SK-N-SH treated with all-trans-retinoic acid at 6 μM for 48 hours (cell line): ENCODE data around the gene OR52A5.
"Not testable (repeated sequence)": the region's sequence is repeated elsewhere in the genome, so short reads cannot be mapped to it uniquely, and the experiment has no call there.

Source experiments
- ATAC-seq: fragments of 200-7000 bp; cut with Tn5 transposase; 3 replicates; pipeline ENCODE4 v1.9.1; 2020; ENCODE audit warnings: mild to moderate bottlenecking, moderate library complexity
- ARNTL ChIP-seq: fragments of 450-650 bp; formaldehyde crosslinking; IDR thresholded peaks from 2 replicates; pipeline ENCODE4 v1.5.0; 2020; ENCODE audit warnings: low read depth, mild to moderate bottlenecking, moderate library complexity, borderline replicate concordance
- BACH2 ChIP-seq: fragments of 250-450 bp; sonication (Bioruptor Pico); IDR thresholded peaks from 2 replicates; pipeline ENCODE4 v1.9.0; 2021; ENCODE audit warnings: mild to moderate bottlenecking, borderline replicate concordance
- CREB5 ChIP-seq: fragments of 250-450 bp; sonication (Bioruptor Pico); IDR thresholded peaks from 2 replicates; pipeline ENCODE4 v1.5.1; 2020; ENCODE audit warnings: low read depth, mild to moderate bottlenecking, moderate library complexity
- CSDC2 ChIP-seq: fragments of 250-450 bp; sonication (Bioruptor Pico); IDR thresholded peaks from 2 replicates; pipeline ENCODE4 v1.5.0; 2020; ENCODE audit warnings: mild to moderate bottlenecking, moderate library complexity
- CSRNP3 ChIP-seq: fragments of 250-450 bp; sonication (Bioruptor Pico); IDR thresholded peaks from 2 replicates; pipeline ENCODE4 v1.5.1; 2021; ENCODE audit warnings: mild to moderate bottlenecking, moderate library complexity
- ESRRG ChIP-seq: fragments of 250-450 bp; sonication (Bioruptor Pico); IDR thresholded peaks from 2 replicates; pipeline ENCODE4 v1.6.1; 2021; ENCODE audit warnings: mild to moderate bottlenecking
- GLIS3 ChIP-seq: fragments of 250-450 bp; sonication (Bioruptor Pico); IDR thresholded peaks from 2 replicates; pipeline ENCODE4 v1.5.0; 2020; ENCODE audit warnings: mild to moderate bottlenecking, moderate library complexity
- ISL1 ChIP-seq: fragments of 250-450 bp; sonication (Bioruptor Pico); IDR thresholded peaks from 2 replicates; pipeline ENCODE4 v2.1.2; 2022; ENCODE audit warnings: mild to moderate bottlenecking, moderate library complexity
- OSR1 ChIP-seq: fragments of 250-450 bp; sonication (Bioruptor Pico); IDR thresholded peaks from 2 replicates; pipeline ENCODE4 v1.8.0; 2022; ENCODE audit warnings: moderate library complexity, mild to moderate bottlenecking, inconsistent platforms
- PATZ1 ChIP-seq: fragments of 250-450 bp; sonication (Bioruptor Pico); IDR thresholded peaks from 2 replicates; pipeline ENCODE4 v1.8.0; 2020; ENCODE audit warnings: mild to moderate bottlenecking, moderate library complexity, borderline replicate concordance
- PPARA ChIP-seq: fragments of 250-450 bp; sonication (Bioruptor Pico); IDR thresholded peaks from 2 replicates; pipeline ENCODE4 v1.5.0; 2020; ENCODE audit warnings: mild to moderate bottlenecking, borderline replicate concordance
- RARB ChIP-seq: fragments of 250-450 bp; sonication (Bioruptor Pico); IDR thresholded peaks from 2 replicates; pipeline ENCODE4 v1.8.0; 2021; ENCODE audit warnings: mild to moderate bottlenecking, moderate library complexity
- SNAI2 ChIP-seq: fragments of 250-450 bp; sonication (Bioruptor Pico); IDR thresholded peaks from 2 replicates; pipeline ENCODE4 v1.5.0; 2020; ENCODE audit warnings: mild to moderate bottlenecking, moderate library complexity
- TCF4 ChIP-seq: fragments of 250-450 bp; sonication (Bioruptor Pico); IDR thresholded peaks from 2 replicates; pipeline ENCODE4 v1.8.0; 2021; ENCODE audit warnings: mild to moderate bottlenecking, moderate library complexity, borderline replicate concordance
- TSHZ2 ChIP-seq: fragments of 250-450 bp; sonication (Bioruptor Pico); IDR thresholded peaks from 2 replicates; pipeline ENCODE4 v1.5.0; 2020; ENCODE audit warnings: mild to moderate bottlenecking, moderate library complexity
- ZC3H10 ChIP-seq: fragments of 250-450 bp; sonication (Bioruptor Pico); IDR thresholded peaks from 2 replicates; pipeline ENCODE4 v1.5.1; 2021; ENCODE audit warnings: mild to moderate bottlenecking, moderate library complexity
- ZFP3 ChIP-seq: fragments of 250-450 bp; sonication (Bioruptor Pico); IDR thresholded peaks from 2 replicates; pipeline ENCODE4 v1.5.0; 2020; ENCODE audit warnings: mild to moderate bottlenecking, moderate library complexity
- ZFP30 ChIP-seq: fragments of 450-650 bp; formaldehyde crosslinking; IDR thresholded peaks from 2 replicates; pipeline ENCODE4 v1.5.0; 2022; ENCODE audit warnings: mild to moderate bottlenecking, moderate library complexity
- ZNF70 ChIP-seq: fragments of 450-650 bp; formaldehyde crosslinking; IDR thresholded peaks from 2 replicates; pipeline ENCODE4 v1.5.0; 2020; ENCODE audit warnings: mild to moderate bottlenecking, moderate library complexity
- ZNF8 ChIP-seq: fragments of 450-650 bp; formaldehyde crosslinking; IDR thresholded peaks from 2 replicates; pipeline ENCODE4 v1.5.0; 2020; ENCODE audit warnings: mild to moderate bottlenecking, moderate library complexity

OR52A5 gene

GRCh38 chr11:5174934-5175333 lies 36.8 kb upstream of the OR52A5 start:
- no peak for TF ChIP-seq CREB5 (CRISPR knock-in tag)
- TF ChIP-seq ZFP3 (CRISPR knock-in tag): no peak
- ATAC-seq: no peak

- no peak for ATAC-seq
- TF ChIP-seq ZFP30 (no peak), TSHZ2 (no peak), TCF4 (CRISPR knock-in tag) (no peak), ZNF8 (CRISPR knock-in tag) (no peak), ARNTL (no peak), CSDC2 (CRISPR knock-in tag) (no peak), RARB (CRISPR knock-in tag) (no peak), ISL1 (CRISPR knock-in tag) (no peak), SNAI2 (CRISPR knock-in tag) (no peak), ESRRG (CRISPR knock-in tag) (no peak), CREB5 (CRISPR knock-in tag) (no peak), PATZ1 (CRISPR knock-in tag) (no peak), ZNF70 (CRISPR knock-in tag) (no peak), GLIS3 (CRISPR knock-in tag) (no peak), BACH2 (CRISPR knock-in tag) (no peak), ZC3H10 (CRISPR knock-in tag) (no peak), ZFP3 (CRISPR knock-in tag) (no peak), CSRNP3 (no peak), OSR1 (CRISPR knock-in tag) (no peak), PPARA (CRISPR knock-in tag) (no peak)
- TF ChIP-seq, all 23 proteins: peak for 0
These were observed 33.7 kb upstream of the OR52A5 start for GRCh38 chr11:5171856-5172255.

GRCh38 chr11:5165898-5166297 lies 27.7 kb upstream of the OR52A5 start:
- not testable (repeated sequence) for ATAC-seq

GRCh38 chr11:5164807-5165206 lies 26.7 kb upstream of the OR52A5 start:
- not testable (repeated sequence) for ATAC-seq

- ATAC-seq: not testable (repeated sequence)
These were observed 22.9 kb upstream of the OR52A5 start for GRCh38 chr11:5161045-5161444.

GRCh38 chr11:5160217-5160616 lies 22.1 kb upstream of the OR52A5 start:
- ATAC-seq: not testable (repeated sequence)
